DND-41 (cell line): ENCODE measurements around the gene DIMT1.

Experiments
- ATAC-seq: fragments of 200-7000 bp; cut with Tn5 transposase; 3 replicates; pipeline ENCODE4 v1.9.1; 2021; ENCODE audit warnings: low read depth; ENCODE audit not compliant: insufficient read depth
- DNase-seq: peaks from one replicate; pipeline ENCODE4 v3.0.0-alpha.2; 2020
- H2AFZ ChIP-seq: 2 replicates; pipeline ENCODE4 v1.6.0; 2012; ENCODE audit warnings: low read depth, low read length
- H3K27ac ChIP-seq: 2 replicates; pipeline ENCODE4 v1.5.1; 2012; ENCODE audit warnings: low read length, inconsistent platforms
- H3K27me3 ChIP-seq: fragments of 200-600 bp; sonication (generic); 2 replicates; pipeline ENCODE4 v1.6.0; 2012; ENCODE audit warnings: low read length, mild to moderate bottlenecking, inconsistent platforms; ENCODE audit not compliant: insufficient read depth, poor library complexity
- H3K36me3 ChIP-seq: 2 replicates; pipeline ENCODE4 v1.5.1; 2012; ENCODE audit warnings: low read length, inconsistent platforms; ENCODE audit not compliant: insufficient read depth
- H3K4me1 ChIP-seq: 2 replicates; pipeline ENCODE4 v1.5.1; 2012; ENCODE audit warnings: mild to moderate bottlenecking, low read length; ENCODE audit not compliant: insufficient read depth
- H3K4me2 ChIP-seq: 2 replicates; pipeline ENCODE4 v1.6.0; 2012; ENCODE audit warnings: mild to moderate bottlenecking, moderate library complexity, low read length, inconsistent platforms; ENCODE audit not compliant: insufficient read depth
- H3K4me3 ChIP-seq, 2 experiments: fragments of 200-600 bp in 1 of 2; shearing (Covaris generic) in 1 of 2; 2 replicates each; pipeline ENCODE4 v1.5.1; 2012 to 2016; ENCODE audit warnings: inconsistent platforms in 2 of 2, low read length in 2 of 2, mild to moderate bottlenecking in 2 of 2, low read depth in 1 of 2, moderate library complexity in 1 of 2
- H3K79me2 ChIP-seq: 2 replicates; pipeline ENCODE4 v1.6.0; 2012; ENCODE audit warnings: low read length, inconsistent platforms; ENCODE audit not compliant: insufficient read depth
- H3K9ac ChIP-seq: 2 replicates; pipeline ENCODE4 v1.6.0; 2012; ENCODE audit warnings: low read depth, mild to moderate bottlenecking, inconsistent platforms, low read length, moderate library complexity
- H3K9me3 ChIP-seq: 2 replicates; pipeline ENCODE4 v1.5.1; 2012; ENCODE audit warnings: low read length, moderate library complexity, mild to moderate bottlenecking, inconsistent platforms; ENCODE audit not compliant: insufficient read depth, severe bottlenecking
- H4K20me1 ChIP-seq: 2 replicates; pipeline ENCODE4 v1.6.0; 2012; ENCODE audit warnings: low read length; ENCODE audit not compliant: insufficient read depth
- EZH2 ChIP-seq: IDR thresholded peaks from 3 replicates; pipeline ENCODE4 v1.6.1; 2012; ENCODE audit warnings: borderline replicate concordance, low read depth, mild to moderate bottlenecking, moderate library complexity, low read length, inconsistent platforms; ENCODE audit not compliant: severe bottlenecking
- TF ChIP-seq, protein P1 (sequence below): IDR thresholded peaks from 2 replicates; pipeline ENCODE4 v1.5.1; 2012; ENCODE audit warnings: borderline replicate concordance, low read length, moderate library complexity, mild to moderate bottlenecking; ENCODE audit not compliant: poor library complexity, severe bottlenecking; ENCODE audit errors: extremely low read depth

DIMT1 gene

DNA sequence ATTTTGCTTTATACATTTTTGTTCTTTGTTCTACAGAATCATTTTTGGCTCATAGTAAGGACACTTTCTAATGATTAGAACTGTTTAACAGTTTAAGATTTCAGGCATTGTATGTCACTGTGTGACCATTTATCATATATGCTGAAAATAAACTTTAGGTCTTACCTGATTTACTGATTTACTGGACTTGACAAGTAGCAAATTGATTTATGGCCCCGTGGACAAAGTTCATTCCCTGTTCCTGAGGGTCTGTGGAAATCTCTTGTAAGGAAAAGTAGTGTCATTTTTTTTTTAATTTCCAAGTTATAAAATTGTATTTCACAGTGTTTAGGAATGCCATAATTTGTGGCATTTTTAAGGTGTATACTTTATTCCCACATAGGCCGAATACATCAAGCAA, 57.0 kb downstream of the DIMT1 start:
- Histone ChIP-seq H3K9ac (no peak overlapping the region), H3K36me3 (peaks cover 37% of the 10 kb centered on the region), H3K79me2 (peaks cover 79% of the 10 kb centered on the region), H3K9me3 (no peaks in the 10 kb centered on the region), H3K4me1 (peaks cover 5% of the 10 kb centered on the region), H3K4me3 (no peak overlapping the region), H3K27ac (no peak overlapping the region), H3K4me2 (no peak overlapping the region), H2AFZ (no peak overlapping the region), H3K27me3 (no peaks in the 10 kb centered on the region), H4K20me1 (peaks cover 50% of the 10 kb centered on the region)
- DNase-seq, result no peak
- no peak for TF ChIP-seq EZH2
- TF ChIP-seq, protein P1, sequence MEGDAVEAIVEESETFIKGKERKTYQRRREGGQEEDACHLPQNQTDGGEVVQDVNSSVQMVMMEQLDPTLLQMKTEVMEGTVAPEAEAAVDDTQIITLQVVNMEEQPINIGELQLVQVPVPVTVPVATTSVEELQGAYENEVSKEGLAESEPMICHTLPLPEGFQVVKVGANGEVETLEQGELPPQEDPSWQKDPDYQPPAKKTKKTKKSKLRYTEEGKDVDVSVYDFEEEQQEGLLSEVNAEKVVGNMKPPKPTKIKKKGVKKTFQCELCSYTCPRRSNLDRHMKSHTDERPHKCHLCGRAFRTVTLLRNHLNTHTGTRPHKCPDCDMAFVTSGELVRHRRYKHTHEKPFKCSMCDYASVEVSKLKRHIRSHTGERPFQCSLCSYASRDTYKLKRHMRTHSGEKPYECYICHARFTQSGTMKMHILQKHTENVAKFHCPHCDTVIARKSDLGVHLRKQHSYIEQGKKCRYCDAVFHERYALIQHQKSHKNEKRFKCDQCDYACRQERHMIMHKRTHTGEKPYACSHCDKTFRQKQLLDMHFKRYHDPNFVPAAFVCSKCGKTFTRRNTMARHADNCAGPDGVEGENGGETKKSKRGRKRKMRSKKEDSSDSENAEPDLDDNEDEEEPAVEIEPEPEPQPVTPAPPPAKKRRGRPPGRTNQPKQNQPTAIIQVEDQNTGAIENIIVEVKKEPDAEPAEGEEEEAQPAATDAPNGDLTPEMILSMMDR, result no peak
- ATAC-seq, result no peak

DNA sequence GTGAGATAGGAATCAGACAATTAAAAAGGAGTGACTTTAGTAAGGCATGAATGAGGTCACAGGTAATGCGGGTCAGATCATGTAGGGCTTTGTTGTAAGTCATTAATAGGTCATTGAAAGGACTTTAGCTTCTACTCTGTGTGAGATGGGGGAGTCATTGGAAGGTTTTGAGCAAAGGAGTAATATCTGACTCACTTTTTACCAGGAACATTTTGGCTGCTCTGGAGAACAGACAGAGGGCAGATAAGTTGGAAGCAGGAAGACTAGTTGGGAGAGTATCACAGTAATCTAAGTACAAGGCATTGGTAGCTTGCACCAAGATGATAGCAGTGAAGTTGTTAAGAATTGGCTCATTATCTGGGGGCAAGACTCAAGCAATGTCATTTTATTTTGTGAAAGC, 60.3 kb downstream of the DIMT1 start:
- peaks cover 71% of the 10 kb centered on the region for H4K20me1 ChIP-seq
- H3K79me2 ChIP-seq, result peaks cover 100% of the 10 kb centered on the region
- no peak overlapping the region for H3K4me2 ChIP-seq
- H3K27me3 ChIP-seq, result no peaks in the 10 kb centered on the region
- ATAC-seq (no peak), DNase-seq (no peak)
- peaks cover 19% of the 10 kb centered on the region for H3K4me1 ChIP-seq
- H3K4me3 ChIP-seq, result no peak overlapping the region
- no peak overlapping the region for H2AFZ ChIP-seq
- no peak for TF ChIP-seq EZH2
- TF ChIP-seq, protein P1, result no peak
- H3K9me3 ChIP-seq, result no peaks in the 10 kb centered on the region
- no peak overlapping the region for H3K9ac ChIP-seq
- H3K36me3 ChIP-seq, result peaks cover 12% of the 10 kb centered on the region
- no peak overlapping the region for H3K27ac ChIP-seq

DNA sequence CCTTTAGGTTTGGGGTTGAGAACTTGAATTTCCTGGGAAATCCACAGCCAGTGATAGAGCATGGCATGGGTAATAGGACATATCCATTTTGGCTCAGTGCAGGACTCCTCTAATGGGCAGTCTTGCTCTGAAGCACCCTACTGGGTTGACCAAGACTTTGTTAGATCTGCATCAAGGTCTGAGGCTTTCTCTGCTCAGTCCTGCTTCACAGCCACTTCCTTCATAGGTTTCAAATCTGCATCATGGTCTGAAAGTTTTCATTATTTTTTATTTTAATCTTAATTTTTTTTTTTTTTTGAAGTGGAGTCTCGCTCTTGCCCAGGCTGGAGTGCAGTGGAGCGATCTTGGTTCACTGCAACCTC, 61.2 kb downstream of the DIMT1 start:
- Histone ChIP-seq H4K20me1 (peaks cover 74% of the 10 kb centered on the region), H3K9ac (no peak overlapping the region), H3K9me3 (no peaks in the 10 kb centered on the region), H3K4me3 (no peak overlapping the region), H3K79me2 (peaks cover 100% of the 10 kb centered on the region), H3K36me3 (peaks cover 2% of the 10 kb centered on the region; the same call in 1 of the 2 replicates), H3K27me3 (no peaks in the 10 kb centered on the region), H2AFZ (no peak overlapping the region), H3K4me1 (peaks cover 19% of the 10 kb centered on the region), H3K27ac (no peak overlapping the region), H3K4me2 (no peak overlapping the region)
- TF ChIP-seq, protein P1, result no peak
- no peak for TF ChIP-seq EZH2
- ATAC-seq (no peak), DNase-seq (no peak)

GRCh38 chr5:62341783-62342475, 61.8 kb downstream of the DIMT1 start:
- Histone ChIP-seq H4K20me1 (peaks cover 78% of the 10 kb centered on the region), H3K9me3 (no peaks in the 10 kb centered on the region), H2AFZ (no peak overlapping the region), H3K4me1 (peaks cover 19% of the 10 kb centered on the region), H3K9ac (no peak overlapping the region), H3K79me2 (peaks cover 100% of the 10 kb centered on the region), H3K27ac (peak overlapping the region; percentile 43; the same call in 1 of the 2 replicates), H3K36me3 (no peaks in the 10 kb centered on the region; the same call in 1 of the 2 replicates), H3K27me3 (no peaks in the 10 kb centered on the region), H3K4me3 (no peak overlapping the region), H3K4me2 (no peak overlapping the region)
- TF ChIP-seq, protein P1, result no peak
- TF ChIP-seq EZH2, result no peak
- ATAC-seq (peak; percentile 58), DNase-seq (no peak)
